ENCODE data around the gene ANO2. TPM values are rescaled to one million over a fixed set of nuclear protein-coding genes. Genes with fewer than 3 reads are reported as not detected.

ANO2 gene
- total RNA-seq, 2 experiments from 2014 or later = not detected

- Mint-ChIP-seq H3K36me3 (no peaks in the 10 kb centered on the region), H3K27ac (no peak overlapping the region), H3K4me1 (ENCODE audit: low read depth) (no peaks in the 10 kb centered on the region), H3K27me3 (peaks cover 1% of the 10 kb centered on the region), H3K4me3 (no peak overlapping the region), H3K9me3 (no peaks in the 10 kb centered on the region)
- CTCF ChIA-PET = no interaction called here
- POLR2A ChIA-PET = no interaction called here
- no peak for DNase-seq
- intact Hi-C loops (cut with micrococcal nuclease) = no loop called here
Observed at GRCh38 chr12:5525783-5526367, 419.2 kb downstream of the ANO2 start.

- no peak for DNase-seq
- CTCF ChIA-PET = no interaction called here
- POLR2A ChIA-PET = no interaction called here
- intact Hi-C loops (cut with micrococcal nuclease) = no loop called here
- no peaks in the 10 kb centered on the region for H3K4me1 Mint-ChIP-seq (ENCODE audit: low read depth)
- no peaks in the 10 kb centered on the region for H3K27me3 Mint-ChIP-seq
- H3K9me3 Mint-ChIP-seq = no peaks in the 10 kb centered on the region
- H3K36me3 Mint-ChIP-seq = no peaks in the 10 kb centered on the region
- no peak overlapping the region for H3K4me3 Mint-ChIP-seq
- H3K27ac Mint-ChIP-seq = no peak overlapping the region
Observed at GRCh38 chr12:5524769-5525436, 420.2 kb downstream of the ANO2 start.

GRCh38 chr12:5524116-5524768, 420.8 kb downstream of the ANO2 start:
- Mint-ChIP-seq H3K36me3 (no peaks in the 10 kb centered on the region), H3K9me3 (no peaks in the 10 kb centered on the region), H3K4me1 (ENCODE audit: low read depth) (no peaks in the 10 kb centered on the region), H3K27me3 (peaks cover 3% of the 10 kb centered on the region), H3K4me3 (no peak overlapping the region), H3K27ac (no peak overlapping the region)
- no peak for DNase-seq
- POLR2A ChIA-PET = no interaction called here
- CTCF ChIA-PET = no interaction called here
- intact Hi-C loops (cut with micrococcal nuclease) = no loop called here

- H3K4me3 Mint-ChIP-seq = no peak overlapping the region
- intact Hi-C loops (cut with micrococcal nuclease) = no loop called here
- no peaks in the 10 kb centered on the region for H3K9me3 Mint-ChIP-seq
- POLR2A ChIA-PET = no interaction called here
- no peak for DNase-seq
- H3K36me3 Mint-ChIP-seq = no peaks in the 10 kb centered on the region
- no peak overlapping the region for H3K27ac Mint-ChIP-seq
- CTCF ChIA-PET = no interaction called here
- H3K27me3 Mint-ChIP-seq = peaks cover 3% of the 10 kb centered on the region
- H3K4me1 Mint-ChIP-seq (ENCODE audit: low read depth) = no peaks in the 10 kb centered on the region
Observed at GRCh38 chr12:5523396-5524115, 421.5 kb downstream of the ANO2 start.

GRCh38 chr12:5522432-5523335, 422.4 kb downstream of the ANO2 start:
- Mint-ChIP-seq H3K9me3 (no peaks in the 10 kb centered on the region), H3K36me3 (no peaks in the 10 kb centered on the region), H3K27me3 (peaks cover 3% of the 10 kb centered on the region), H3K4me3 (no peak overlapping the region), H3K4me1 (ENCODE audit: low read depth) (no peaks in the 10 kb centered on the region), H3K27ac (no peak overlapping the region)
- ChIA-PET CTCF (no interaction called here), POLR2A (no interaction called here)
- intact Hi-C loops (cut with micrococcal nuclease) = no loop called here
- no peak for DNase-seq

- POLR2A ChIA-PET = no interaction called here
- no peak overlapping the region for H3K27ac Mint-ChIP-seq
- peaks cover 3% of the 10 kb centered on the region for H3K27me3 Mint-ChIP-seq
- no peaks in the 10 kb centered on the region for H3K36me3 Mint-ChIP-seq
- no peak for DNase-seq
- H3K9me3 Mint-ChIP-seq = no peaks in the 10 kb centered on the region
- CTCF ChIA-PET = no interaction called here
- intact Hi-C loops (cut with micrococcal nuclease) = no loop called here
- no peaks in the 10 kb centered on the region for H3K4me1 Mint-ChIP-seq (ENCODE audit: low read depth)
- no peak overlapping the region for H3K4me3 Mint-ChIP-seq
Observed at GRCh38 chr12:5521456-5522325, 423.4 kb downstream of the ANO2 start.

GRCh38 chr12:5520831-5521230, 424.2 kb downstream of the ANO2 start:
- POLR2A ChIA-PET = no interaction called here

GRCh38 chr12:5520037-5520436, 425.0 kb downstream of the ANO2 start:
- intact Hi-C loops (cut with micrococcal nuclease) = no loop called here
- ChIA-PET CTCF (no interaction called here), POLR2A (no interaction called here)
- no peak for DNase-seq
- Mint-ChIP-seq H3K4me3 (no peak overlapping the region), H3K4me1 (ENCODE audit: low read depth) (no peaks in the 10 kb centered on the region), H3K27me3 (peaks cover 3% of the 10 kb centered on the region), H3K27ac (no peak overlapping the region), H3K9me3 (no peaks in the 10 kb centered on the region), H3K36me3 (no peaks in the 10 kb centered on the region)

More at GRCh38 chr12:5520831-5521230, 424.2 kb downstream of the ANO2 start:
- Mint-ChIP-seq H3K36me3 (no peaks in the 10 kb centered on the region), H3K9me3 (no peaks in the 10 kb centered on the region), H3K4me3 (no peak overlapping the region), H3K4me1 (ENCODE audit: low read depth) (no peaks in the 10 kb centered on the region), H3K27ac (no peak overlapping the region), H3K27me3 (peaks cover 3% of the 10 kb centered on the region)
- CTCF ChIA-PET = no interaction called here
- intact Hi-C loops (cut with micrococcal nuclease) = no loop called here
- DNase-seq = no peak

GRCh38 chr12:5518584-5519365, 426.3 kb downstream of the ANO2 start:
- Mint-ChIP-seq H3K4me1 (ENCODE audit: low read depth) (no peaks in the 10 kb centered on the region), H3K27me3 (peaks cover 3% of the 10 kb centered on the region), H3K9me3 (no peaks in the 10 kb centered on the region), H3K4me3 (no peak overlapping the region), H3K36me3 (no peaks in the 10 kb centered on the region), H3K27ac (no peak overlapping the region)
- POLR2A ChIA-PET = no interaction called here
- DNase-seq = no peak
- CTCF ChIA-PET = no interaction called here
- intact Hi-C loops (cut with micrococcal nuclease) = no loop called here

- H3K27ac Mint-ChIP-seq = no peak overlapping the region
- no peaks in the 10 kb centered on the region for H3K9me3 Mint-ChIP-seq
- H3K4me3 Mint-ChIP-seq = no peak overlapping the region
- H3K27me3 Mint-ChIP-seq = peaks cover 4% of the 10 kb centered on the region
- H3K4me1 Mint-ChIP-seq (ENCODE audit: low read depth) = no peaks in the 10 kb centered on the region
- intact Hi-C loops (cut with micrococcal nuclease) = no loop called here
- H3K36me3 Mint-ChIP-seq = no peaks in the 10 kb centered on the region
- DNase-seq = no peak
- CTCF ChIA-PET = no interaction called here
- POLR2A ChIA-PET = no interaction called here
Observed at GRCh38 chr12:5516371-5517241, 428.5 kb downstream of the ANO2 start.
